ENCODE data around the gene NYAP2. TPM values are rescaled to one million over a fixed set of nuclear protein-coding genes. Genes with fewer than 3 reads are reported as not detected.

Gene NYAP2
- total and polyA plus RNA-seq, 10 of the 15 experiments (the other 5 are each of a cell fraction or from before 2014, with no cell fraction given): 0.03 TPM; not detected in 9

DNA sequence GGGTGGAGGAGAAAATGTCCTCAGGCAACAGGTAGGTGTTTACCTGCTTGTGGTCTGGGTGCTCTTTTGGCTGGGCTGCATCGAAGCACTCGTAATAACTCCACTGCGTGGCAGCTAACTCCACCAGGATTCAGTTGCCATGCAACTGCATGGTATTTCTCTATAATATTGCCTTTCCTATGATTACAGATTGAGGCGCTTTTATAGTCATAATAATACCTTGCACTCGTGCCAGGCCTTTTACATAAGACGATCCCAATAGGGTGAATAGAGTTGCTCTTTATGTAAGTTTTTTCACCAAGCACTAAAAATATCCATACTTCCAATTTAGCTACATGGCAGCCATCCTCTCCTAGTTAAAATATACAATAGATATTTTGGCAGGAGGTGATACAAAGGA is 19.7 kb upstream of the NYAP2 start:
- Histone ChIP-seq H3K27me3 (replicated peaks in 1 of 2; ENCODE audit: control insufficient read depth in 2 of 2, insufficient read depth in 2 of 2, low read length in 1 of 2) (no peaks in the 10 kb centered on the region), H3K4me3 (no peak overlapping the region), H3K27ac (ENCODE audit: control insufficient read depth, insufficient read depth) (no peak overlapping the region), H4K20me1 (ENCODE audit: control insufficient read depth, insufficient read depth) (no peaks in the 10 kb centered on the region), H3K9me3 (replicated peaks; ENCODE audit: control insufficient read depth, insufficient read depth, low read length) (no peaks in the 10 kb centered on the region), H3K36me3 (ENCODE audit: control insufficient read depth in 2 of 2, insufficient read depth in 2 of 2, low read length in 1 of 2) (no peaks in the 10 kb centered on the region), H3K4me1 (ENCODE audit: control insufficient read depth, insufficient read depth, low read length) (no peaks in the 10 kb centered on the region), H3K9ac (ENCODE audit: control insufficient read depth, insufficient read depth, low read length) (no peak overlapping the region), H3K4me2 (ENCODE audit: control insufficient read depth, insufficient read depth) (no peak overlapping the region), H2AFZ (ENCODE audit: control insufficient read depth, low read depth, low read length) (no peak overlapping the region), H3K79me2 (ENCODE audit: control insufficient read depth, insufficient read depth, low read length) (no peaks in the 10 kb centered on the region)
- intact Hi-C loops (cut with micrococcal nuclease; ENCODE audit: unreplicated experiment): no loop called here
- 34% methylated on average over 6 of the region's 6 CpGs for WGBS (ENCODE audit: insufficient coverage, insufficient replicate concordance, low lambda C conversion rate, missing lambda C conversion rate)
- ATAC-seq (no peak), DNase-seq (ENCODE audit: low read depth, low spot score) (no peak), FAIRE-seq (no peak)
- in situ Hi-C loops (cut with MboI): no loop called here
- CTCF ChIA-PET: no interaction called here
- TF ChIP-seq CHD1 (IDR thresholded peaks at IDR 0.05; ENCODE audit: low read depth, low read length): no peak
- TF ChIP-seq PML (IDR thresholded peaks at IDR 0.05; ENCODE audit: low read length): no peak
- no peak for TF ChIP-seq ZNF207 (IDR thresholded peaks at IDR 0.05; ENCODE audit: borderline replicate concordance)
- TF ChIP-seq SMAD5 (IDR thresholded peaks at IDR 0.05; ENCODE audit: low read depth): no peak
- no peak for TF ChIP-seq RB1 (IDR thresholded peaks at IDR 0.05; ENCODE audit: borderline replicate concordance)
- TF ChIP-seq BCL11A (IDR thresholded peaks at IDR 0.05; ENCODE audit: low read depth, low read length): no peak
- TF ChIP-seq RUNX3 (IDR thresholded peaks at IDR 0.05; ENCODE audit: low read length): no peak
- TF ChIP-seq PAX8 (IDR thresholded peaks at IDR 0.05): no peak
- no peak for TF ChIP-seq NFIC (IDR thresholded peaks at IDR 0.05; ENCODE audit: low read depth, low read length)
- no TSS peak for BruUV-seq (replicated peaks)
- SMC1A ChIA-PET (ENCODE audit: uncharacterized antibody, unreplicated experiment): interaction anchor here (0.7 kb wide), 1 partner anchor 9 kb away, joined by 3 read pairs; no protein-coding TSS in a partner anchor
- RAD21 ChIA-PET (ENCODE audit: unreplicated experiment): no interaction called here
- POLR2A ChIA-PET: no interaction called here

- Histone ChIP-seq H3K27me3 (replicated peaks in 1 of 2; ENCODE audit: control insufficient read depth in 2 of 2, insufficient read depth in 2 of 2, low read length in 1 of 2) (no peaks in the 10 kb centered on the region), H3K4me2 (ENCODE audit: control insufficient read depth, insufficient read depth) (no peak overlapping the region), H3K27ac (ENCODE audit: control insufficient read depth, insufficient read depth) (no peak overlapping the region), H3K36me3 (ENCODE audit: control insufficient read depth in 2 of 2, insufficient read depth in 2 of 2, low read length in 1 of 2) (no peaks in the 10 kb centered on the region), H3K9me3 (replicated peaks; ENCODE audit: control insufficient read depth, insufficient read depth, low read length) (no peaks in the 10 kb centered on the region), H3K79me2 (ENCODE audit: control insufficient read depth, insufficient read depth, low read length) (no peaks in the 10 kb centered on the region), H3K4me3 (no peak overlapping the region), H4K20me1 (ENCODE audit: control insufficient read depth, insufficient read depth) (no peaks in the 10 kb centered on the region), H2AFZ (ENCODE audit: control insufficient read depth, low read depth, low read length) (no peak overlapping the region), H3K9ac (ENCODE audit: control insufficient read depth, insufficient read depth, low read length) (no peak overlapping the region), H3K4me1 (ENCODE audit: control insufficient read depth, insufficient read depth, low read length) (no peaks in the 10 kb centered on the region)
- ChIA-PET CTCF (no interaction called here), SMC1A (ENCODE audit: uncharacterized antibody, unreplicated experiment) (interaction anchor here (1.2 kb wide), 1 partner anchor 17 kb away, joined by 3 read pairs; no protein-coding TSS in a partner anchor), POLR2A (no interaction called here), RAD21 (ENCODE audit: unreplicated experiment) (no interaction called here)
- TF ChIP-seq SMAD1 (IDR thresholded peaks at IDR 0.05; ENCODE audit: low read depth, partially characterized antibody) (no peak), BACH1 (IDR thresholded peaks at IDR 0.05; ENCODE audit: borderline replicate concordance) (no peak), BRCA1 (IDR thresholded peaks at IDR 0.05; ENCODE audit: low read depth, low read length) (no peak), ZNF384 (IDR thresholded peaks at IDR 0.05; ENCODE audit: borderline replicate concordance, low read depth, low read length) (no peak), NFIC (IDR thresholded peaks at IDR 0.05; ENCODE audit: low read depth, low read length) (no peak)
- TF ChIP-seq, protein P1, sequence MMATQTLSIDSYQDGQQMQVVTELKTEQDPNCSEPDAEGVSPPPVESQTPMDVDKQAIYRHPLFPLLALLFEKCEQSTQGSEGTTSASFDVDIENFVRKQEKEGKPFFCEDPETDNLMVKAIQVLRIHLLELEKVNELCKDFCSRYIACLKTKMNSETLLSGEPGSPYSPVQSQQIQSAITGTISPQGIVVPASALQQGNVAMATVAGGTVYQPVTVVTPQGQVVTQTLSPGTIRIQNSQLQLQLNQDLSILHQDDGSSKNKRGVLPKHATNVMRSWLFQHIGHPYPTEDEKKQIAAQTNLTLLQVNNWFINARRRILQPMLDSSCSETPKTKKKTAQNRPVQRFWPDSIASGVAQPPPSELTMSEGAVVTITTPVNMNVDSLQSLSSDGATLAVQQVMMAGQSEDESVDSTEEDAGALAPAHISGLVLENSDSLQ (IDR thresholded peaks at IDR 0.05): no peak
- no TSS peak for BruUV-seq (replicated peaks)
- intact Hi-C loops (cut with micrococcal nuclease; ENCODE audit: unreplicated experiment): no loop called here
- FAIRE-seq (no peak), DNase-seq (ENCODE audit: low read depth, low spot score) (no peak), ATAC-seq (no peak)
- in situ Hi-C loops (cut with MboI): no loop called here
- WGBS (ENCODE audit: insufficient coverage, insufficient replicate concordance, low lambda C conversion rate, missing lambda C conversion rate): 30% methylated on average over 4 of the region's 4 CpGs
Measured at GRCh38 chr2:225381609-225382008, 17.9 kb upstream of the NYAP2 start.

Measured in GM12878 (cell line).